ENCODE results near the gene CASP6. TPM values are rescaled to one million over a fixed set of nuclear protein-coding genes. Genes with fewer than 3 reads are reported as not detected.
A peak's percentile ranks its signal among the peaks of the same experiment; 100 is the strongest.

Gene CASP6
- total RNA-seq, 4 donors from 2014 or later = 10.0 to 18.0 (median 13.7) TPM

- WGBS, 2 donors = 9 to 10% methylated on average over 11 of the region's 11 CpGs
- Histone ChIP-seq H3K4me1 (peaks cover 0 to 24% (median 5%) of the 10 kb centered on the region in 4 donors), H3K36me3 (peaks cover 0 to 4% (median 0%) of the 10 kb centered on the region in 3 donors), H3K4me3 (peak overlapping the region; percentile 62 to 70 (median 67)), H3K27me3 (no peaks in the 10 kb centered on the region), H3K9me3 (no peaks in the 10 kb centered on the region), H3K27ac (peak overlapping the region; percentile 43 to 90 (median 82))
- TF ChIP-seq CTCF (IDR thresholded peaks at IDR 0.05) = no peak
- no peak for TF ChIP-seq POLR2A (IDR thresholded peaks at IDR 0.05)
- TF ChIP-seq EP300 (IDR thresholded peaks at IDR 0.05) = no peak
- no peak for DNase-seq (ENCODE audit: low spot score in 2 of 2)
Observed at GRCh38 chr4:109703664-109704361, 568 bp upstream of the CASP6 start.

GRCh38 chr4:109701566-109702410 lies 1.5 kb downstream of the CASP6 start:
- DNase-seq (ENCODE audit: low spot score in 2 of 2) = no peak
- Histone ChIP-seq H3K4me1 (peaks cover 0 to 24% (median 5%) of the 10 kb centered on the region in 4 donors), H3K9me3 (no peaks in the 10 kb centered on the region), H3K27me3 (no peaks in the 10 kb centered on the region), H3K4me3 (peak overlapping the region; percentile 62 to 70 (median 67)), H3K27ac (peak overlapping the region in 3 of 4 donors; percentile 82 to 90 (median 83)), H3K36me3 (peaks cover 0 to 13% (median 0%) of the 10 kb centered on the region in 3 donors)
- 62 to 63% methylated on average over 21 of the region's 21 CpGs for WGBS, 2 donors
- TF ChIP-seq POLR2A (IDR thresholded peaks at IDR 0.05) = no peak
- no peak for TF ChIP-seq EP300 (IDR thresholded peaks at IDR 0.05)
- no peak for TF ChIP-seq CTCF (IDR thresholded peaks at IDR 0.05)

GRCh38 chr4:109699553-109700225 lies 3.6 kb downstream of the CASP6 start:
- WGBS, 2 donors = 82 to 87% methylated on average over 8 of the region's 8 CpGs
- no peaks in the 10 kb centered on the region for H3K27me3 ChIP-seq
- H3K36me3 ChIP-seq = peaks cover 0 to 33% (median 0%) of the 10 kb centered on the region in 3 donors
- H3K4me3 ChIP-seq = no peak overlapping the region
- TF ChIP-seq CTCF (IDR thresholded peaks at IDR 0.05) = no peak
- TF ChIP-seq POLR2A (IDR thresholded peaks at IDR 0.05) = no peak
- no peak for TF ChIP-seq EP300 (IDR thresholded peaks at IDR 0.05)
- H3K9me3 ChIP-seq = no peaks in the 10 kb centered on the region
- peak overlapping the region in 1 of 4 donors; percentile 17 for H3K27ac ChIP-seq
- peaks cover 0 to 24% (median 5%) of the 10 kb centered on the region in 4 donors for H3K4me1 ChIP-seq
- DNase-seq (ENCODE audit: low spot score in 2 of 2) = no peak

- H3K27ac ChIP-seq = no peak overlapping the region
- no peak overlapping the region for H3K4me3 ChIP-seq
- DNase-seq (ENCODE audit: low spot score in 2 of 2) = no peak
- TF ChIP-seq POLR2A (IDR thresholded peaks at IDR 0.05) (no peak), EP300 (IDR thresholded peaks at IDR 0.05) (no peak), CTCF (IDR thresholded peaks at IDR 0.05) (no peak)
- peaks cover 0 to 43% (median 0%) of the 10 kb centered on the region in 3 donors for H3K36me3 ChIP-seq
- H3K4me1 ChIP-seq = peaks cover 0 to 13% (median 5%) of the 10 kb centered on the region in 4 donors
- H3K27me3 ChIP-seq = no peaks in the 10 kb centered on the region
- no peaks in the 10 kb centered on the region for H3K9me3 ChIP-seq
- 84 to 88% methylated on average over 1 of the region's 1 CpG for WGBS, 2 donors
Observed at GRCh38 chr4:109698656-109699055, 4.6 kb downstream of the CASP6 start.
